VCaP (cell line): ENCODE results near the gene LAS1L.

Experiments
- H3K27ac ChIP-seq: fragments of 450-650 bp; 2 replicates; pipeline ENCODE4 v1.5.1; 2017
- CTCF ChIP-seq: fragments of 450-650 bp; conservative IDR thresholded peaks from 2 replicates; pipeline ENCODE4 v1.5.1; 2017; ENCODE audit warnings: mild to moderate bottlenecking, moderate library complexity

LAS1L gene

DNA sequence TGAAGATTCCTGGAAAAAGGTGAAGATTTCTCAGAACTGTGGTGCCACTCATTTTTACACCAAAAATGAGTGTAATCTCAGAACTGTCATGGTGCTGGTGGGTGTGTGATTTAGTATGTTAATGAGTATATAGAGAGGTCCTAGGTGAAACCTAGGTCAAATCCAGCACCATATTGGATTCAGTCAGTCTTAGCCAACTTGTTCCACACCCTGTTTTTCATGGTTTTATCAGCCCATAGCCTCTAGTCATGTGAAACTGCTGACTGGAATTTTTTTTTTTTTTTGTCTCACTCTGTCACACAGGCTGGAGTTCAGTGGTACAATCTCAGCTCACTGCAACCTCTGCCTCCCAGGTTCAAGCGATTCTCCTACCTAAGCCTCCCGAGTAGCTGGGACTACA is 58.0 kb downstream of the LAS1L start:
- no peak for TF ChIP-seq CTCF
- H3K27ac ChIP-seq = no peak overlapping the region

DNA sequence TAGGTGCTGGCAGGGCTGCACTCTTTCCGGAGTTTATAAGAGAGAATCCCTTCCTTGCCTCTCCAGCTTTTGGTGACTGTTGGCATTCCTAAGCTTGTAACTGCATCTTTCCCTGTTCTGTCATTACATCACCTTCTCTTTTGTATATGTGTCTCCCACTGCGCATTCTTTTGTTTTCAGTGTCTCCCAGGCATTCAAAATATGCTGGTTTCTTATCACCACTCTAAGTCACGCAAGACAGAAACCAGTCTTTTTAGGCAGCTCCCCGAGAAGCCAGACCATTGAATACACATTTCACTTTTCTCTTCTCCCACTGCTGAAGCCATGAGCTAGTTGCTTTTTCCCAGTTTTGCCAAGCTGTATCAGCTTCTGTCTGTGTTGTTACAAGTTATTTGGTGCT is 71.0 kb downstream of the LAS1L start:
- H3K27ac ChIP-seq = no peak overlapping the region
- no peak for TF ChIP-seq CTCF
